COLO829 (cell line): ENCODE results near the gene CDYL2.
"Not testable (repeated sequence)": the region's sequence is repeated elsewhere in the genome, so short reads cannot be mapped to it uniquely, and the experiment has no call there.

Experiments used
- DNase-seq: peaks from one replicate; pipeline ENCODE4 v3.0.0; 2012; ENCODE audit warnings: low spot score

CDYL2 gene

GRCh38 chr16:80669673-80670072 lies 134.7 kb downstream of the CDYL2 start:
- DNase-seq: no peak

DNA sequence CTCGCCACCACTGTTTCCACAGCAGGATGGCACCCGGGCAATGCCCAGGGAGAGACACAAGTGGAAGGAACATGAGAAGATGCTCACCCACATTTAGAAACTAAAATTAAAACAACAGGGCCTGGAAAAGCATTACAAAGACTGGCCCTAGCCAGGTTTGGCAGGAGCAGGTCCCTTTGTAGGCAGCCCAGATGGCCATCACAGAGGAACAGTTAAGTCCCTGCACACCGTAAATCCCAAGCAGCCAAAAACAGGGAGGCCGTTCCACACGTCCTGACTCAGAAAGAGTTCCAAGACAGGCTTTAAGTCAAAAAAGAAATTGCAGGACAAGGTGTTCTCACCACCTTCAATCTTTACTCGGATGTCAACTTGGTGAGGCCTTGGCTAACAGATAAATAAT lies 136.5 kb downstream of the CDYL2 start:
- DNase-seq: no peak

GRCh38 chr16:80667251-80667560 lies 137.2 kb downstream of the CDYL2 start:
- DNase-seq: no peak

- DNase-seq: no peak
Measured at GRCh38 chr16:80666378-80667250, 137.8 kb downstream of the CDYL2 start.

DNA sequence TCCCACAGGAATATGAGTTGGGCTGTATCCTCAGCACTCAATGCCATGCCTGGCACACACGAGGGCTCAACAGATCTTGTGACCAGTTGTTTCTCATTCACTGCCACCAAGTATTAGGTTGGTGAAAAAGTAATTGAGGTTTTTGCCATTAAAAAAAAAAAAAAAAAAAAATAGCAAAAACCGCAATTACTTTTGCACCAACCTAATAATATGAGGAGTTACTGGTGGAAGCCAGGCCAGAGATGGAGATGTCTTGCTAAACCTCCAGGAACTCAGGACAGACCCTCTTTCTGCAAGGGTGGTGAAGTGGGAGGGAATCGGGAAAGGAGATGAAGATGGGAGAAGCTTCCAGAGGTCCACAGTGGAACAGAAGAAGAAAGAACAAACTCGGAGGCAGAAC lies 139.0 kb downstream of the CDYL2 start:
- DNase-seq: no peak

DNA sequence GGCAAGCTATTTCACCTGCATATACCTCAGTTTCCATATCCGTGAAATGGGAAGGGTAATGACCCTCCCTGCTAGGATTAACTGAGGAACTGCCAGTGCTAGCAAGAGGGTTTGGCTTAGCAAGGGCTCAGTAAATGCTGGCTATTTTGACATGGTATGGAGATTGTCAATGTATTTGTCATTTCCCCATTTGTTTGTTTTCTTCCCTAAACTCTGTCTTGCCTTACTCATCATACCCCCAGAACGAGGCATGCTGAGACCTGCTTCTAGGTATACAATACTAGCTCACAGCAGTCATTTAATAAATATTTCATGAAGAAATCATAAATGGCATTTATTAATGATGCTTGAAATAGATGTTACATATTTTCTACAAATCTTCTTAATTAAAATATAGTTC lies 139.6 kb downstream of the CDYL2 start:
- DNase-seq: no peak

DNA sequence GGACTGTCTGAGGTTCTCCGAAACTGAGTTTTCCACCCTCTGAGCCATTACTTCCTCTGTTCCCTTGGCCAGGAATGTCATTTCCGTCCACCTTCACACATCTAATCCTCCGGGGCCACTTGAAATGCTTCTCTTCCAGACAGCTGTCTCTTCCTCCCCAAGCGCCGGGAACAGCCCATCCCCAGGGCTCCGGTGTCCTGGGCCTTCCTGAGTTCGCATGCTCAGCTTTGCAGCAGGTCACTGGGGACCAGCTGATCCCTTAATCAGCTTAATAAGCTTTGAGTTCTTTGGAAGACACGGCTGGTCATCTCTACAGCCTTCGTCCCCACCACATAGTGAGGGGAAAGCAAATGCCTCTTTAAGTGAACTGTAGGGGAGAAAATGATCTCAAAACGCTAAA lies 140.2 kb downstream of the CDYL2 start:
- no peak for DNase-seq

- DNase-seq: no peak
Measured at GRCh38 chr16:80663078-80663477, 141.3 kb downstream of the CDYL2 start.

DNA sequence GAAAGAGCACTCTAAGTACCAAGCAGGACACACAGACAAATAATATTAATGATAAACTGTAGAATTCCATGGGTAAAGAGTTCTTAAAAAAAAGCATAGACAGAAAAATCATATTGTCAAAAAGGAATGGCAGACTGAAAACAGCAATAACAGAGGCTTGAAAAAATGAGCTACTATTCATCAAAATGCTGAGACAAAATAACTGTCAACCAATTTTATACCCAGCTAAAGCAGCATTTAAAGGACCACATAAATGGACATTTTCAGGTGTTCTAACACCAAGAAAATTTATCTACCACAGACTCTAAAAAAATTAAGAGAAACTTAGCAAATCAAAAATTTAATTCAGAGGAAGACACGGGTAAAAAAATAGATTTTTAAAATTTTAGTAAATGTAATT lies 144.5 kb downstream of the CDYL2 start:
- no peak for DNase-seq

GRCh38 chr16:80656711-80657150 lies 147.7 kb downstream of the CDYL2 start:
- DNase-seq: no peak

DNA sequence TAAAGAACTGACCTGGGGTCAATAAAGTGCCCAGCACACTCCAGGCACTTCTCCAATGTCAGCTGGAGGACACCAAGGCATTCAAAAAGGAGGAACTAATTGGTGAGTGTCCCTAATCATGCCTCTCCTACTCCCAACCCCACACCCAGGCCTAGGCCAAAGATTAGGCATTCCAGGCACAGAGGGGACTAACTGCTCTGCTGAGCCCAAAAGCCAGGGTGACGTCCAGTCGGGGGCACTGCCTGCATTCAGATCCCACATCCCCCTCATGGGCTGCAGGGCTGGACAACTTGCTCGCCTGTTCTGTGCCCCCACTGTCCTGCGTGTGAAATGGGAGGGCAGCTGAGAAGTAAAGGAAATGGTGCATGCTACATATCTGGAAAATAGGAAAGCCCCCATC lies 148.2 kb downstream of the CDYL2 start:
- DNase-seq: no peak

DNA sequence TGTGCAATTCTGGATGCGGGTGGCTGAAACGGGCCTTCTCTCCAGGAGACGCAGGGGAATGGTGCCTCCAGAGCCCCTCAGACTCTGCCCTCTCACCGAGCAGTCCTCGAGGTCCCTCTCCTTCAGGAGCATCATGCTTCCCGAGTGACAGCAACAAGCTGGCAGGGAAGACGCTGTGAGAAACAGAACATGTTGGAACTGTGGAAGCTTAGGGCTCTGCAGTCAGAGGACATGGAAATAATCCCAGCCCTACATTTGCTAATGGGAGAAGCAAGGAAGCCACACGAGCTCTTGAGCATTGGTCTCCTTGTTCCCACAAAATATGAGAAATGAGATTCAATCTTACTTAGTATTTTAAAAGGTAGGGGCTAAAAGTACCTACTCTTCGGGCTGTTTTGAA lies 148.6 kb downstream of the CDYL2 start:
- DNase-seq: no peak

DNA sequence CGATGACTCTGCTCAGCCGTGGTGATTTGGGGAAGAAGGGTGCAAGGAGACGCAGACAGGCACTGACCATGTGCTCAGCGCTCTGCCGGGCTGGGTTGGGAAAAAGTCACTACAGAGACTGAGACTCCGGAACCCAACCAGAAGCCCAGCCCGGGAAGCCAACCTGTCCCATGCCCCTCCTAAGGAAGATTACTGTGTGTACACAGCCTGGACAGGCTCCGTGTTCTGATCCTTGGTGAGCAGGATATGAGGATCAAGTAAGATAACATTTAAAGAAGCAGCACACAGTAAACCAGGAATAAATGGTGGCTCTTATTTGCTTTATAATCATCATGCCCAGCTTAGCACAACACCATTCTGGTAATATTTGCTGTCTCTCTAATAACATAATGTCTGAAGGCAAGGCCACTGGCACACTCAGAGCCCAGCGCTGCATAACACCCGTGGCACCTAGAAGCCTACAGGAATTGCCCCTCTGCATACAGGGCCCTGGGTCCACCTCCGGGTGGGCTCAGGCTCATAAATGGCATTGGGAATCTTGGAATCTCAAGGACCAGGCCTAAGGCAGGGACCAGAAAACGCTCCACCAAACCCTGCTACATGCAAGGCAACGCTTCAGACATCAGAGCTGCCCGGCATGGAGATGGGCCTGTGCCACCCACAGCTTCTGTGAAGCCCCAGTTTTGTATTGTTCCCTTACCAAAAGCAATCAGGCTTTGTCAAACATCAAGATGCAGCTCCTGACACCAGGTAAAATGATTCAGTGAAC lies 150.1 kb downstream of the CDYL2 start:
- no peak for DNase-seq

DNA sequence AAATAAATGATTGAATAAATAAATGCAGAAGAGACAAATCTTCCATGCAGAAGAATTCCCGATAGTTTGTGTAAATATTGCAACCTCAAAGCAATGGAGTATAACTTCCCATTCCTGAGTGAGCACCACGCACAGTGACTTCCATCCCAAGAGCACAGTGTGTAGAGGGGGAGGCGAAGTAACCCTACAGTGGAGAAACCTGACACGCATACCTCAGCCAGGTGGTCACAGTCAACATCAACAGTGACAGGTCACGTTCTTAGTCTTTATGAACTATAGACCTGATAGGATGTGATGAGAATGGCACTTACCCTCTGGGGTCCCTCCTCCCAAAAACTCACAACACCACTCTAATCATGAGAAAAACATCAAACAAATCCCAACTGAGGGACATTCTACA lies 152.0 kb downstream of the CDYL2 start:
- no peak for DNase-seq

DNA sequence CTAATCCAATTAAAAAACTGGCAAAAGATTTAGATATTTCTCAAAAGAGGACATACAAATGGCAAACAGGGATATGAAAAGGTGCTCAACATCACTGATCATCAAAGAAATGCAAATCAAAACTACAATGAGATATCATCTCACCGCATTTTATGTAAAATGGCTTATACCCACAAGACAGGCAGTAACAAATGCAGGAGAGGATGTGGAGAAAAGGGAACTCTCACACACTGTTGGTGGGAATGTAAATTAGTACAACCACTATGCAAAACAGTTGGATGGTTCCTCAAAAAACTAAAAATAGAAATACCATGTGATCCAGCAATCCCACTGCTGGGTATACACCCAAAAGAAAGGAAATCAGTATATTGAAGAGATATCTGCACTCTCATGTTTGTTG lies 154.1 kb downstream of the CDYL2 start:
- DNase-seq: not testable (repeated sequence)

GRCh38 chr16:80640316-80640715 lies 164.1 kb downstream of the CDYL2 start:
- DNase-seq: no peak

- DNase-seq: no peak
Measured at GRCh38 chr16:80639636-80640035, 164.8 kb downstream of the CDYL2 start.

- DNase-seq: no peak
Measured at GRCh38 chr16:80637621-80638020, 166.8 kb downstream of the CDYL2 start.

- no peak for DNase-seq
Measured at GRCh38 chr16:80631581-80631980, 172.8 kb downstream of the CDYL2 start.

DNA sequence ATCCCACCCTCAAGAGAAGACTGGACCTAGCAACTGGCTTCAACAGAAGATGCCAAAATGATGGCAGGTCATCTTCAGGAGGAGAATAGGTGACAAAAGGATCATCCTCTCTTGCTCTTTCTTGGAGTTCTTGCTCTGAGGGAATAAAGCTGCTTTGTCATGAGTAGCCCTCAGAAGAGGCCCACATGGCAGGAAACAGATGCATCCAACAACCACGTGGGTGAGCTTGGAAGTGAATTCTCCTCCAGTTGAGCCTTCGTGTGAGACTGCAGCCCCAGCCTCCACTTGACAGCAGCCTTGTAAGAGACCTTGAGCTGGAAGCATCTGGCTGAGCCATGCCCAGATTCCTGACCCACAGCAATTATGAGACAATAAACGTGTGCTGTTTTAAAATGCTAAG lies 176.1 kb downstream of the CDYL2 start:
- DNase-seq: no peak

DNA sequence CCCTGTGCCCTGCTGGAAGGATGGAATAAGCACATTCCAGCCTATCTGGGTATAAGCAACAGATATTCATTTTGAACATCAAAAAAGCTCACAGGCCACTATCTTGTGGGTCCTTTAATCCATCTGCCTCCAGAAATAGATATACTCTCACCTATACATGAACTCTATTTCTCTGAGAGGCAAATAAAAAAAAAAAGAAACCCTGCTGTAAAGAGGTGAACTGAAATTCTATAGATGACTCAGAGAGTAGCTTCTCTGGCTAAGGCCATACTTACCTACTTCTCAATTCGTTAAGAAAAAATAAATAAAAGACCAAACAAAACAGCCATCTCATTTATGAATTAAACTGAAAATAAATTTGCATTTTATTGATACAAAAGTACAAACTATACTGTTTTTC lies 177.3 kb downstream of the CDYL2 start:
- no peak for DNase-seq

GRCh38 chr16:80623376-80623775 lies 181.0 kb downstream of the CDYL2 start:
- no peak for DNase-seq

- no peak for DNase-seq
Measured at GRCh38 chr16:80622007-80622406, 182.4 kb downstream of the CDYL2 start.
